DOHH2 (cell line): ENCODE measurements around the gene ZNF253.

Experiments
- CTCF ChIP-seq: fragments of 200-600 bp; sonication (generic); IDR thresholded peaks from one replicate; pipeline ENCODE4 v1.5.1; 2014; ENCODE audit warnings: antibody characterized with exemption, mild to moderate bottlenecking, low read depth, low read length; ENCODE audit not compliant: poor library complexity, severe bottlenecking
- EZH2phosphoT487 ChIP-seq: fragments of 200-600 bp; sonication (generic); IDR thresholded peaks from 2 replicates; pipeline ENCODE4 v1.6.1; 2017; ENCODE audit warnings: borderline replicate concordance, mild to moderate bottlenecking, antibody characterized with exemption, low read length, moderate library complexity, mixed read lengths

- TF ChIP-seq CTCF: no peak
- no peak for TF ChIP-seq EZH2phosphoT487
Observed at GRCh38 chr19:19900139-19900728, 34.6 kb downstream of the ZNF253 start.
